NCI-H226 (cell line): ENCODE results near the gene CNGA3.
A peak's percentile ranks its signal among the peaks of the same experiment; 100 is the strongest.

Source experiments
- DNase-seq: peaks from one replicate; pipeline ENCODE4 v3.0.0-alpha.2; 2015

The CNGA3 gene

DNA sequence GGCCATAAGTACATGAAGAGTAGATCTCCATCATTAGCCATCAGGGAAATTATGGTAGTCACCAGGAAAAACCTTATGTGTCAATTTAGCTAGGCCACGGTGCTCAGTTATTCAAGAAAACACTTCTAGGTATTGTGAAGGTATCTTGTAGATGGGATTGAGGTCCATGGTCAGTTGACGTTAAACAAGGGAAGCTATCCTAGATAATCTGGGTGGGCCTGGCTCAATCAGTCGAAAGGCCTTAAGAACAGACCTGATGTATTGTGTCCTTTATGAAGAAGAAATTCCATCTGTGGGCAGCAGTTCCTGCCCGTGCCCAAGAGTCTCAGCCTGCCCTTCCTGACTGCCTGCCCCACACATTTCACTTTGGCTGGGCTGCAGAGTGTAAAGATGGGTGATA lies 16.7 kb upstream of the CNGA3 start:
- no peak for DNase-seq

DNA sequence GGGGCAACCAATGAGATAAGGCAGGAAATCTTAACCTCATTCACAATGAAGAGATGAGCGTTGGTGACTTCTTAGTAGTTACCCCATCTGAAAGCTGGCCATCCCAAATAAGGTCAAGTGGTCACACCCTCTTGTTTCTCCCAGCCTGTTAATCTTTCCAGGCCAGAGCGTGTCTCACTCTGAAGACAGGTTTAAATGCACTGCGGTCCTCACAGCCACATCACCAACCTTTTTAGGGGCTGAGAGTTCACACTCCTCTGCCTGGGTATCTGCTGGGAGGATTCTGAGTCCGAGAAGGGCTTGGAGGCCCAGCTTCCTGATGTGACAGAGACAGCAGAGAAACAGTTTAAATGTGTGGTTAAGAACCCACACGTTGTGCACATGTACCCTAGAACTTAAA lies 13.3 kb upstream of the CNGA3 start:
- no peak for DNase-seq

DNA sequence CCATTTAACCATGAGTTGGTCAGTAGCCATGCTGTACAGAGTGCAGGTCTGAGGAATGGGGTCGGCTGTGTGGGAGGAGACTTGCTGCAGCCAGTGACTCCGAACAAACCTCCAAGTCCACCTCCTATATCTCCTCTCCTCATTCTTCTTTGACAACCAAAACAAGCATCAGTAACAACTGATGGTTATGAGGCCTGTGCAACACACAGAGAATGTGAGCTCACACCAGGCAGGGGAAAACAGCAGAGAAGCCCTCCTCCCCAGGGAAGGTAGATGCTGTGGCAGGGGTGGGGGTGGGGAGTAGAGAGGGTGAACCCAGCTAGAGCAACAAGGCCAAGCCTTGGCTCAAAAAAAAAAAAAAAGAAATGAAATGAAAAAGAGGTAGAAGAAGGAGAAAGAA lies 12.3 kb upstream of the CNGA3 start:
- DNase-seq, result no peak

GRCh38 chr2:98334439-98335078 lies 11.7 kb upstream of the CNGA3 start:
- DNase-seq, result peak; percentile 73

- no peak for DNase-seq
Measured at GRCh38 chr2:98335271-98335670, 11.0 kb upstream of the CNGA3 start.

DNA sequence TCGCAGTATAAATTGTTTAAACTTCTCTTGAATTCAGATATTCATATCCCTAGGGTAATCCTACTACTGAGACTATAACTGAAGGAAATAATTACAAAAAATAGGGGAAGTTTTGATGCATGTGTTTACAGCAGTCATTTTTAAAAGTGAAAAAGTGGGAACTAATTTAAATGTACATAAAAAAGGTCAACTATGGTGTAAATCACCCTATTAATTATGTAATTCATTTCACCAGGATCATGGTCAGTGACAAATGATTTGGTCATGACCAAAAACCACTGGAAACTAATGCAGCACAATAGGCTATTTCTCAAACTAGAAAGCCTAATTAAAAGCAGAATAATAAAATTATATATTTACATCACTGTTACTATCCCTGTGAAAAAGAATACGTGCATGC lies 5.0 kb upstream of the CNGA3 start:
- no peak for DNase-seq

DNA sequence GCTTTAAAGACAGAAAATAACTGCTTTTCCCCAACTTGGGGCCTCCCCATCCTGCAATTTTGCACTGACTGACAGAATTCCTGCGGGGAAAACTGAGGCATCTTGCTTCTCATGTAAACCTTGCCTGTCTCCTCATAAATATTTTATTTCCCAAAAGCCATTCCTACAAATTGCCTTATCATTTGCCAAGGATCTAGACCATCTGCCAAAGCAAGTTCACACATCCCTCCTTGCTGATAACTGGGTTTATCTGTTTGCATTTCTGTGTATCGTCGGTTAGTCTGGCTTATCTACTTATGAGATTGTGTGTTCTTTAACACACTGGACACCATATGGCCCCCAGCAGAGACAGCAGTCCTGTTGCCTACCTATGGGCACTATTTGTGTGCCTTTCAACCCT lies 3.0 kb upstream of the CNGA3 start:
- DNase-seq, result no peak

- no peak for DNase-seq
Measured at GRCh38 chr2:98347298-98348065, 1.2 kb downstream of the CNGA3 start.

DNA sequence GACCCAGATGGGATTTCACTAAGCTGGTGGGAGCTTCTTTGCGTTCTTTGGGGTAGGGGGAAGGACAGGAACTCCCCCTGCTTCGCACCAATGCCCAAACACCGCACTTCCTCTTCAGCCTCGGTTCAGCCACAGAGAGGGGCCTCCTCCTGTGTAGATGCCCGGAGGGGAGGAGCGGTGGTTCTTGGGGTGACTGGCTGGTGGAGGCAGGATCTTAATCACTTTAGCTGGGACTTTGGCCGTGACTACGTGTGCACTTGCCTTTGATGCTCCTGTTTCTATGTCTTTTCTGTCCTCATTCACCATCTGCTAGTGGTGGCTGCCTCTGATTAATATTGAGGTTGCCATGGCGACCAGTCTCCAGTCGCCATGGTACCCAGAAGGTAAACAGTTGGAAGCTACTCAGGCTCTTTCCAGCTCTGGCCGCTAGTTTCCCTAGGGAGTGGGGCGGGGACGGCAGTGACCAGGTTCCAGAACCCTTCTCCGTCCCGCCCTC lies 1.9 kb downstream of the CNGA3 start:
- no peak for DNase-seq

DNA sequence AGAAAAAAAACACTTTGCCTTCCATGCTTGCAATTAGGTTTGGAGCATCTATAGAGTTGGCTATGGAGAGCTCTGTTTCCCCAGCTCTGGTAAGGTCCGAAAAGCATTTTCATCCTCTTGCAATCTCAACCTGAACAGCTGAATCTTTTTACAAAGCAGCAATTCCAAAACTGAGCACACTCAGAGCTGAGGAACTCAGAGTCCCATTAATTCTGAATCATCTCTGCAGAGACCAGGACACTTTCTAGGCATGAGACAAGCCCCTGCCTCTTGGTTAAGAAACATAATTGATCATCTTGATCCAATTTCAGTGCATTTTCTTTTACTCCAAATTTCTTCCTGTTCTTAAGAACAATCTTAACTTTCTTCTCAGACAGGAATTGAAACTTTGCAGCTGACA lies 4.2 kb downstream of the CNGA3 start:
- DNase-seq, result no peak

DNA sequence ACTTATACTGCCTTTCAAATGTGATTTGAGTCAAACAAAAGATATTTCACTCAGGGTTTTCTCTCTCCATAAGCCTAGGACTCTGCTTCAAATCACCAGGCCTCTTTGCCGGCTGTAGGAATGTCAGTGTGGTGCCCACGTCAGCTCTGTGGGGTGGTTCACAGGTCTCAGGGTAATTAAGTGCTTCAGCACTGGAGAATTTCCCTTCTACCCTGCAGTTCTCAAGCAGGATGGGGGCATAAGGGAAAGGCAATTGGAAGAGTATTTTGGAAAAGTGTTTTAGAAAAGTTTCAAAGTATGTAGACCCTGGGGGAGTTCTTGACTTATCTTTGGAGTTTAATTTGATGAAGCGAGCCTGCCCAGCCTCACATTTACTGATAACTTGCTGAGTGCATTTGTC lies 9.6 kb downstream of the CNGA3 start:
- DNase-seq, result no peak

GRCh38 chr2:98356729-98357128 lies 10.5 kb downstream of the CNGA3 start:
- DNase-seq, result no peak

DNA sequence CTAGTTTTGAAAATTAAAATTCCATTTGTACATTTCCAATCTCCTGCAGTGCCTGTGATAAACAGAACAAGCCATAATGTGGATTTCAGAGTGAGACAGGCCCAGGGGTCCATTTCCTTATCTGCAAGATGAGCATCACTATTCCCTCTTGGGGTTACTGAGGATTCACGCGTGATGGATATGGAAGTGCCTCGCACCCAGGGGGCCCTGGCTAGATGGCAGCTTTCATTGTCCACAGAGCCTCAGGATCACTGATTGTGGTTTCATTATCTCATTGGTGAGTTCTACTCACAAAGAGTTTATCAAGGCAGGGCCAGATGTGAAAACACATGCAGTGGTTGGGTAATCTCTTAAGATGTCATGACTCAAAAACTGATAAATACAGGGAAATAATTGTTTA lies 11.6 kb downstream of the CNGA3 start:
- DNase-seq, result peak; percentile 14

- DNase-seq, result no peak
Measured at GRCh38 chr2:98359986-98360385, 13.7 kb downstream of the CNGA3 start.

- no peak for DNase-seq
Measured at GRCh38 chr2:98367721-98368120, 21.5 kb downstream of the CNGA3 start.

DNA sequence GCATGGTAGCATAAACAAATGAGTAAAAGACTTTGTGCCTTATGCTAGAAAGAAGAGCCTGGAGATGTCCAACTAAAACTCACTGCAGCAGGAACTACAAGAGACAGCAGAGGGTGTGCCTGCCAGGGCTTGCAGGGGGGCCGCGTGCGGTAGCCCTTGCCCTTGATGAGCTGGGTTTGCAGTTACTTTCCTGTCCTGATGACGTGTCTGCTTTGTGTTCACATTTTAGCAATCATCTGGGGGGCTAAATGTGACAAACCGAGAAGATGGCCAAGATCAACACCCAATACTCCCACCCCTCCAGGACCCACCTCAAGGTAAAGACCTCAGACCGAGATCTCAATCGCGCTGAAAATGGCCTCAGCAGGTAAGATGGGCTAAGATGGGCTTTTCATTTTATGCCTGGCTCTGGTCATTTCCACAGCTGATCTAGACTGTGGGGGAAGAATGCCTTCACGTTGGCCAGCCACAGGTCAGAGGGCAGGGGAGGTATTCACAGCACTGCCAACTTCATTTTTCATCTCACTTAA lies 23.5 kb downstream of the CNGA3 start:
- no peak for DNase-seq

GRCh38 chr2:98372121-98372520 lies 25.9 kb downstream of the CNGA3 start:
- DNase-seq, result no peak

DNA sequence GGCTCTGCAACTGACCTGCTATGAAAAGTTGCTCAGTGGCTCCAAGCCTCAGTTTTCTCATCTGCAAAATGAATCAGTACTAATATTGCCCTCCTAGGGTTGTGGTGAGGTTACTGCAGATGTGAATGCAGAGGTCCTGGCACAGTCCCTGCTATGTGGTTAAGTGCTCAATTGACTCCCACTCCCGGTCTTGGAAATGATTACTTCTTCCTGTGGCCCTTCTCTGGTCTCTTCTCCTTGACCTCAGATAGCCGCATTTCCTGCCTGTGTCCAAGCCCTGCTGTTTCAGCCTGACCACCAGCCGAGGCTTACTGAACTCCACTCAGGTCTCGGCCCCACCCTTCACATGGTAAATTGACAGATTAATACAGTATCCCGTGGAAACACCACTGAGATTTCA lies 26.3 kb downstream of the CNGA3 start:
- no peak for DNase-seq

DNA sequence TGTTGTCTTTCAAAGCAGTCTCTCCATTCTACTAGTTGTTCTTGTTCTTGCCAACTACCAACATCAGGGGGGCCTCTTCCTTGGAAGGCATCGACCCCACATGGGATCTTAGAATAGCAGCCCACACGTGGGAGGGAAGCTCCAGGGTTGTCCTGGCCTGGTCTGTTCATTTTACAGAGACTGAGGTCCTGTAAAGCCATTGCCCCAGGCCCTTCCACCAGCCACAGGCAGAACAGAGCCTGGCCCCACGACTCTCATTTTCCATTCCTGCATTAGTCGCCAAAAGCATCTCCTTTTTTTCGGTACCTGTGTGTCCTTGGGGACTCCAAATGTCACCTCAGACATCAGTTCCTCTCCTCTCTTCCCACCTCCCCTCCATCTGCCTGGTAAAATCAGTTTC lies 28.0 kb downstream of the CNGA3 start:
- no peak for DNase-seq

- DNase-seq, result no peak
Measured at GRCh38 chr2:98374958-98375570, 28.8 kb downstream of the CNGA3 start.

DNA sequence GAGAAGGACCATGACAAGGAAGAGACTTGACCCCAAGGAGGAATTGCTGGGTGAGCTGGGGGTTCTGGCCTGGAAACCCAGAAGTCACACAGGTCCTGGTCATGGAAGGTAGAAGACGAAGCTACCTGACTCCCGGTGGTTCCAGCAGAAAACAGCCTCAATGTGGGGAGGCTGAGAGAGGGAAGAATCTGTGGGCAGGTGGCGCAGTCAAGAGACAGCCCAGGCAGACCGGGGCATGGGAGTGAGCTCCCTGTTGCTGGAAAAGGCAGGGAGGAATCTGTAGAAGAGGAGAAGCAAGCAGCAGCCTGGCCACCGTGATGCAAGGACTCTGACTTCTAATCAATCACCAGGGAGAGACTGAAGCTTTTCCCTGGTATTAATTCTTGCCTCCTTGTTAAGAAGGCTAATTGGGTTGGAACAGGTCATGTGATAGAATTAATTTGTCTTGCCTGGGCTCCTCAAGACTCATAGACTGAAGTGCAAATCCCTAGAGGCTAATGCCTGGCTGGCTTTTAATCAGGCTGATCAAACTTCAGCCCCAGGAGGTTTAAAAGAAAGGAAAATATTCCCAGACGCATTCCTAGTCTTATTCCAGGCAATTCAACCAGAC lies 30.1 kb downstream of the CNGA3 start:
- no peak for DNase-seq

- no peak for DNase-seq
Measured at GRCh38 chr2:98376996-98377395, 30.7 kb downstream of the CNGA3 start.

GRCh38 chr2:98377544-98377943 lies 31.3 kb downstream of the CNGA3 start:
- DNase-seq, result no peak

- no peak for DNase-seq
Measured at GRCh38 chr2:98378196-98378595, 31.9 kb downstream of the CNGA3 start.
